ENCODE data around the gene NFYA. TPM values are rescaled to one million over a fixed set of nuclear protein-coding genes. Genes with fewer than 3 reads are reported as not detected.

Gene NFYA
- total RNA-seq, 2 donors from 2014 or later, result 9.2 to 20.6 TPM

GRCh38 chr6:41040940-41041536 is 31.7 kb upstream of the NFYA start:
- DNase-seq (ENCODE audit: low spot score) (no peak), ATAC-seq (ENCODE audit: insufficient number of reproducible peaks, low FRiP score, low read depth) (no peak)
- H3K4me3 ChIP-seq, result no peak overlapping the region
- no peaks in the 10 kb centered on the region for H3K27me3 ChIP-seq (replicated peaks; ENCODE audit: insufficient read depth)
- no peaks in the 10 kb centered on the region for H3K4me1 ChIP-seq (ENCODE audit: control insufficient read depth in 1 of 2, low read depth in 2 of 2)
- TF ChIP-seq CTCF (IDR thresholded peaks at IDR 0.05), result no peak
- no peaks in the 10 kb centered on the region for H3K36me3 ChIP-seq
- no peaks in the 10 kb centered on the region for H3K9me3 ChIP-seq
- H3K27ac ChIP-seq, result no peak overlapping the region

GRCh38 chr6:41042226-41043055 is 30.3 kb upstream of the NFYA start, which contains the start of gene TSPO2:
TSPO2 (plus strand) TSS chr6:41042467; CDS start chr6:41042986, 519 bp downstream.
- ATAC-seq (ENCODE audit: insufficient number of reproducible peaks, low FRiP score, low read depth) (no peak), DNase-seq (ENCODE audit: low spot score) (no peak)
- Histone ChIP-seq H3K4me3 (no peak within 1 kb of the TSS), H3K9me3 (no peaks in the 10 kb centered on the region), H3K27ac (no peak within 1 kb of the TSS), H3K4me1 (ENCODE audit: control insufficient read depth in 1 of 2, low read depth in 2 of 2) (peaks cover 0 to 8% of the 10 kb centered on the region in 2 donors), H3K27me3 (replicated peaks; ENCODE audit: insufficient read depth) (no peaks in the 10 kb centered on the region), H3K36me3 (no peaks in the 10 kb centered on the region)
- no peak for TF ChIP-seq CTCF (IDR thresholded peaks at IDR 0.05)

GRCh38 chr6:41043151-41043550 is 29.6 kb upstream of the NFYA start:
- ATAC-seq (ENCODE audit: insufficient number of reproducible peaks, low FRiP score, low read depth), result no peak
- no peaks in the 10 kb centered on the region for H3K27me3 ChIP-seq (replicated peaks; ENCODE audit: insufficient read depth)

GRCh38 chr6:41045664-41046063 is 27.1 kb upstream of the NFYA start:
- no peak for ATAC-seq (ENCODE audit: insufficient number of reproducible peaks, low FRiP score, low read depth)

More at GRCh38 chr6:41043151-41043550, 29.6 kb upstream of the NFYA start:
- Histone ChIP-seq H3K27ac (no peak overlapping the region), H3K4me1 (ENCODE audit: control insufficient read depth in 1 of 2, low read depth in 2 of 2) (peaks cover 0 to 8% of the 10 kb centered on the region in 2 donors), H3K4me3 (no peak overlapping the region), H3K9me3 (no peaks in the 10 kb centered on the region), H3K36me3 (no peaks in the 10 kb centered on the region)
- DNase-seq (ENCODE audit: low spot score), result no peak
- no peak for TF ChIP-seq CTCF (IDR thresholded peaks at IDR 0.05)

More at GRCh38 chr6:41045664-41046063, 27.1 kb upstream of the NFYA start:
- DNase-seq (ENCODE audit: low spot score), result no peak
- no peak overlapping the region for H3K27ac ChIP-seq
- H3K9me3 ChIP-seq, result no peaks in the 10 kb centered on the region
- H3K4me3 ChIP-seq, result no peak overlapping the region
- H3K4me1 ChIP-seq (ENCODE audit: control insufficient read depth in 1 of 2, low read depth in 2 of 2), result peaks cover 0 to 8% of the 10 kb centered on the region in 2 donors
- H3K36me3 ChIP-seq, result no peaks in the 10 kb centered on the region
- H3K27me3 ChIP-seq (replicated peaks; ENCODE audit: insufficient read depth), result no peaks in the 10 kb centered on the region
- TF ChIP-seq CTCF (IDR thresholded peaks at IDR 0.05), result no peak

Data from thoracic aorta (tissue), 2 donors.